Measurements from ENCODE around the gene HSD17B7.

The HSD17B7 gene

DNA sequence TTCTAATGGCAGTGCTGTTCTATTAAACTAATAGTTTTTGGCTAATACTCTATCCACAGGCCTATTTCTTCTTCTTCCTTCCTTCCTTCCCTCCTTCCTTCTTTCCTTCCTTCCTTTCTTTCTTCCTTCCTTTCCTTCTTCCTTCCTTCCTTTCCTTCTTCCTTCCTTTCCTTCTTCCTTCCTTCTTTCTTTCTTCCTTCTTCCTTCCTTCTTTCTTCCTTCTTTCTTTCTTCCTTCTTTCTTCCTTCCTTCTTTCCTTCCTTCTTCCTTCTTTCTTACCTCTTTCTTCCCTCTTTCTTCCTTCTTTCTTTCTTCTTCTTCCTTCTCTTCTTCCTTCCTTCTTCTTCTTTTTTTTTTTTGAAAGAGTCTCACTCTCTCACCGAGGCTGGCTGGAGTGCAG is 38.8 kb downstream of the HSD17B7 start:
- H3K4me3 ChIP-seq (ENCODE audit: low read depth, low read length): no peak overlapping the region
- TF ChIP-seq, protein P1, sequence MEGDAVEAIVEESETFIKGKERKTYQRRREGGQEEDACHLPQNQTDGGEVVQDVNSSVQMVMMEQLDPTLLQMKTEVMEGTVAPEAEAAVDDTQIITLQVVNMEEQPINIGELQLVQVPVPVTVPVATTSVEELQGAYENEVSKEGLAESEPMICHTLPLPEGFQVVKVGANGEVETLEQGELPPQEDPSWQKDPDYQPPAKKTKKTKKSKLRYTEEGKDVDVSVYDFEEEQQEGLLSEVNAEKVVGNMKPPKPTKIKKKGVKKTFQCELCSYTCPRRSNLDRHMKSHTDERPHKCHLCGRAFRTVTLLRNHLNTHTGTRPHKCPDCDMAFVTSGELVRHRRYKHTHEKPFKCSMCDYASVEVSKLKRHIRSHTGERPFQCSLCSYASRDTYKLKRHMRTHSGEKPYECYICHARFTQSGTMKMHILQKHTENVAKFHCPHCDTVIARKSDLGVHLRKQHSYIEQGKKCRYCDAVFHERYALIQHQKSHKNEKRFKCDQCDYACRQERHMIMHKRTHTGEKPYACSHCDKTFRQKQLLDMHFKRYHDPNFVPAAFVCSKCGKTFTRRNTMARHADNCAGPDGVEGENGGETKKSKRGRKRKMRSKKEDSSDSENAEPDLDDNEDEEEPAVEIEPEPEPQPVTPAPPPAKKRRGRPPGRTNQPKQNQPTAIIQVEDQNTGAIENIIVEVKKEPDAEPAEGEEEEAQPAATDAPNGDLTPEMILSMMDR (IDR thresholded peaks at IDR 0.05; ENCODE audit: borderline replicate concordance, insufficient read depth, low read depth, low read length): no peak

DNA sequence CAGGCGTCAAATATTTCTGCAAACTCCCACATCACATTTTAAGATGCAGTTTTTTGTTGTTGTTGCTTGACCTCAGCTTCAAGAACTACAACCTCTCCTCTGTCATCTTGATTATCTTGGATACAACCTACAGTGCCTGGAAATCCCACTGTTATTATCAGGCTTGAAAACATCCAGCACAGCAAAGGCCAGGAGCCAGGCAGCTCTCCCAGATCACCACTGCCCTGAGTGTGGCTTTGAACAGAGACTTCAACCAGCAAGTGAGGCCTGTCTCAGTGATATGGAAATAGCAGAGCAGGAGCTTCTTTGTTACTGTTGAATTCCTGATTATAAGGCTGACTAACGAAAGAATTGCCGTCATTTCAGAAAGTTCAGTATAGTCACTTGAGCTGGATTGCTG is 42.0 kb downstream of the HSD17B7 start:
- TF ChIP-seq, protein P1 (IDR thresholded peaks at IDR 0.05; ENCODE audit: borderline replicate concordance, insufficient read depth, low read depth, low read length): no peak
- no peak overlapping the region for H3K4me3 ChIP-seq (ENCODE audit: low read depth, low read length)

DNA sequence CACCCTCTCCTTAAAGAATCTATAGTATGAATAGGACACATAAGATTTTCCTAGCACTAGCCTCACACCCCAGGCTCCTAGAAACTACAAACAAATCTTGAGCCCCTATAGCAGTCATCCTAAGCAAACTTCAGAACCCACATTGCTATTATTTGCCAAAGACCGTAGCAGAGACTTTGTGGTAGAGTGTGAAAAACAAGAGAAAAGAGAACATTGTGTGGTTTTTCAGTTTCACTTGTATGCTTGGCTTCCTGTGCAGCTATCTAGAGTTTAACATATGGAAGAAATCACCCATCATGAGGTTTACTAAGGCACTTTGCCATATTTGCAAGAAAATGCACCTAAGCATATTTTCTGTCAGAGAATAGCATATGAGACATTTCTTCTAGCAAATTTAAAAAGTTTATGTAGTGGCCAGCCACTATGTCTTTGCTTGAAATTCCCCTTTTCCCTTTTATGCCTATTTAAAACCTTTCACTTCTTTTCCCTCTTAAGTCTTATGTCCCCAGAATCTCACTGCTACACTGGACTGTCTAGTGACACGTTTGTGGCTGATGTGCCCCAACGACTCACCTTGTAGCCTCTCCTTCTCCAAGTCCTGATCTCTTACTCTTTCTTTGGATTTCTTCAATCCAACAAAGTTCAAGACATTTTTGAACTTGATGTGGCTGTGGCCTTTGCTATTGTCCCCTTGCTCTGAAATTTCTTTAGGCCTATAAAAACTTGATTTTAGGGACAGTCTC is 44.8 kb downstream of the HSD17B7 start:
- no peak overlapping the region for H3K4me3 ChIP-seq (ENCODE audit: low read depth, low read length)
- TF ChIP-seq, protein P1 (IDR thresholded peaks at IDR 0.05; ENCODE audit: borderline replicate concordance, insufficient read depth, low read depth, low read length): no peak

DNA sequence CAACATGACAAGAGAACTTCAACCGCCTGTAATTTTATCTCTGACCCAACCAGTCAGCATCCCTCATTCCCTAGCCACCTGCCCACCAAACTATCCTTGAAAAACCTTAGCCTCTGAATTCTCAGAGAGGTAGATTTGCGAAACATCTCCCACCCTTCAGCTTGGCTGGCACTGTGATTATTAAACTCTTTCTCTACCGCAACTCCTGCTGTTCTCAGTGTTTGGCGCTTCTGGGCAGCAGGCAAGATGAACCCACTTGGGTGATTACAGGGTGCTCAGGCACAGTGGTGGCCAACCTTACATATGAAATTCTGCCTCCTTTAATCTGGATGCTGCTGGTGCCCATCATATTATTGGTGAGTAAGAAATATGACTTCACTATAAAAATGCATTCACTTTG is 48.4 kb downstream of the HSD17B7 start:
- TF ChIP-seq, protein P1 (IDR thresholded peaks at IDR 0.05; ENCODE audit: borderline replicate concordance, insufficient read depth, low read depth, low read length): no peak
- no peak overlapping the region for H3K4me3 ChIP-seq (ENCODE audit: low read depth, low read length)

DNA sequence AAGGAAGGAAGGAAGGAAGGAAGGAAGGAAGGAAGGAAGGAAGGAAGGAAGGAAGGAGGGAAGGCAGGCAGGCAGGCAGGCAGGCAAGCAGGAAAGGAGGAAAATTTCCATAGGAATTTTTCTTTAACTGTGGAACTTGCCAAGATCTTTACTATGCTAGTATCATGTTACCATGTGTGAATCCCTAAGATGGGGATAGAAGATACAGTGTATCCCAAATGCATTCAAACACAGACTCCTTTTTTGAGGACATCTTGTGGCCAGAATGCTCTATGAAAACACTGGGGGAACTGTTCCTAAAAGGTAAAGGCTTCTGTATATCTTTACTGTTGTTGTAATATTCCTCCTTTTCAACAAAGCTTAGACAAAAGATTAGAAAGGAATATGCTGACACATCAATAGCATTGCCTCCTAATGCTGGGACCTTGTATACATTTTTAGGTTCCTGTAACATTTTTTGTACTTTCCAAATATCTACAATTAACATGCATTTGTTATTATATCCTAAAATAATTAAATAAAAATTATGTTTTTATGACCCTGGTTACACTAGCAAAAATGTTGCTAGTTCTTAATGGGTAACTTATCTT is 49.8 kb downstream of the HSD17B7 start:
- H3K4me3 ChIP-seq (ENCODE audit: low read depth, low read length): no peak overlapping the region
- TF ChIP-seq, protein P1 (IDR thresholded peaks at IDR 0.05; ENCODE audit: borderline replicate concordance, insufficient read depth, low read depth, low read length): no peak

DNA sequence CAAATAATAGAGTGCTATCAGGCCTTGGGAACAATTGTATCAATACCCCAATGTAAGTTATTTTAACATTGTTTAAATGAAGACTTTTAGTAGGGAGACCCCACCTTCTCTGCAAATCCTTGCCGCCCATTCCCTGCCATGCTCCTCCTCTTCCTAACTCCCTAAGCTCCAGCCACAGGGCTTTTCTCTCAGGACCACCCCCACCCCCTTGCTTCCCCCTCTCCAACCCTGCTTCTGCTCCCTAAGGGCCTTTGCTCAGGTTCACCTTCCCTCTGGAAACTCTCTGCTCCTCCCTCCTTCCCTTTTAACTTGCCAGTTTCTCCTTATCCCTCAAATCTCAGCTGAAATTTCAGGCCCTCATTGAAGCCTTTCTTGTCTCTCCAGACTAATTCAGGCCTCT is 53.7 kb downstream of the HSD17B7 start:
- TF ChIP-seq, protein P1 (IDR thresholded peaks at IDR 0.05; ENCODE audit: borderline replicate concordance, insufficient read depth, low read depth, low read length): no peak
- no peak overlapping the region for H3K4me3 ChIP-seq (ENCODE audit: low read depth, low read length)
